Parathyroid adenoma (tissue), 2 donors: ENCODE data around the gene TUSC1.

Experiments
- H2AFZ ChIP-seq: fragments of 300-600 bp; sonication (generic); one replicate; pipeline ENCODE4 v1.7.0; 2017; ENCODE audit warnings: antibody characterized with exemption, mild to moderate bottlenecking
- H3K27ac ChIP-seq: fragments of 300-600 bp; sonication (generic); one replicate; pipeline ENCODE4 v1.7.0; 2017
- H3K27me3 ChIP-seq: fragments of 300-600 bp; sonication (generic); one replicate; pipeline ENCODE4 v1.7.0; 2017; ENCODE audit warnings: low read length; ENCODE audit not compliant: control insufficient read depth, insufficient read depth
- H3K36me3 ChIP-seq: fragments of 300-600 bp; sonication (generic); one replicate; pipeline ENCODE4 v1.7.0; 2017; ENCODE audit warnings: low read length; ENCODE audit not compliant: control insufficient read depth, insufficient read depth
- H3K4me1 ChIP-seq: fragments of 300-600 bp; sonication (generic); one replicate; pipeline ENCODE4 v1.7.0; 2017; ENCODE audit warnings: control low read depth
- H3K4me2 ChIP-seq: fragments of 300-600 bp; sonication (generic); one replicate; pipeline ENCODE4 v1.7.0; 2017; ENCODE audit warnings: low read length
- H3K4me3 ChIP-seq: fragments of 300-600 bp; sonication (generic); one replicate; pipeline ENCODE4 v1.7.0; 2017; ENCODE audit warnings: low read depth, low read length
- H3K79me2 ChIP-seq: fragments of 300-600 bp; sonication (generic); one replicate; pipeline ENCODE4 v1.7.0; 2017; ENCODE audit warnings: control low read depth
- H3K9ac ChIP-seq: fragments of 300-600 bp; sonication (generic); one replicate; pipeline ENCODE4 v1.7.0; 2017; ENCODE audit warnings: mild to moderate bottlenecking
- H3K9me3 ChIP-seq: fragments of 300-600 bp; sonication (generic); one replicate; pipeline ENCODE4 v1.7.0; 2017; ENCODE audit warnings: low read length; ENCODE audit not compliant: control insufficient read depth
- CTCF ChIP-seq: fragments of 300-600 bp; sonication (generic); IDR thresholded peaks from one replicate; pipeline ENCODE4 v1.7.0; 2017; ENCODE audit warnings: antibody characterized with exemption, mild to moderate bottlenecking
- donor health status: primary hyperparathyroidism.

The TUSC1 gene

GRCh38 chr9:25678147-25678666 lies at the start of gene TUSC1:
TUSC1 (minus strand) TSS chr9:25678444; CDS start chr9:25678312, 132 bp downstream.
- H3K79me2 ChIP-seq = no peaks in the 10 kb centered on the region
- peak within 1 kb of the TSS; percentile 92 for H3K9ac ChIP-seq
- H3K4me3 ChIP-seq = peak within 1 kb of the TSS; percentile 75
- H2AFZ ChIP-seq = peak within 1 kb of the TSS; percentile 95
- H3K36me3 ChIP-seq = no peaks in the 10 kb centered on the region
- no peaks in the 10 kb centered on the region for H3K27me3 ChIP-seq
- H3K27ac ChIP-seq = peak within 1 kb of the TSS; percentile 94
- TF ChIP-seq CTCF = no peak
- peak within 1 kb of the TSS; percentile 78 for H3K4me2 ChIP-seq
- H3K4me1 ChIP-seq = no peaks in the 10 kb centered on the region
- no peaks in the 10 kb centered on the region for H3K9me3 ChIP-seq

GRCh38 chr9:25726871-25727410 lies 48.7 kb upstream of the TUSC1 start:
- H3K36me3 ChIP-seq = no peaks in the 10 kb centered on the region
- no peaks in the 10 kb centered on the region for H3K9me3 ChIP-seq
- H3K4me1 ChIP-seq = no peaks in the 10 kb centered on the region
- no peak overlapping the region for H3K4me2 ChIP-seq
- TF ChIP-seq CTCF = no peak
- no peak overlapping the region for H2AFZ ChIP-seq
- H3K4me3 ChIP-seq = no peak overlapping the region
- no peaks in the 10 kb centered on the region for H3K27me3 ChIP-seq
- no peak overlapping the region for H3K9ac ChIP-seq
- no peak overlapping the region for H3K27ac ChIP-seq
- H3K79me2 ChIP-seq = no peaks in the 10 kb centered on the region

- H3K27me3 ChIP-seq = no peaks in the 10 kb centered on the region
- no peak overlapping the region for H3K27ac ChIP-seq
- H3K4me2 ChIP-seq = no peak overlapping the region
- no peaks in the 10 kb centered on the region for H3K79me2 ChIP-seq
- H3K36me3 ChIP-seq = no peaks in the 10 kb centered on the region
- H3K4me3 ChIP-seq = no peak overlapping the region
- no peak overlapping the region for H2AFZ ChIP-seq
- TF ChIP-seq CTCF = no peak
- H3K9me3 ChIP-seq = no peaks in the 10 kb centered on the region
- H3K9ac ChIP-seq = no peak overlapping the region
- no peaks in the 10 kb centered on the region for H3K4me1 ChIP-seq
Measured at GRCh38 chr9:25724424-25724823, 46.2 kb upstream of the TUSC1 start.

GRCh38 chr9:25716220-25716872 lies 38.1 kb upstream of the TUSC1 start:
- Histone ChIP-seq H3K4me2 (no peak overlapping the region), H2AFZ (no peak overlapping the region), H3K4me3 (no peak overlapping the region), H3K36me3 (no peaks in the 10 kb centered on the region), H3K4me1 (no peaks in the 10 kb centered on the region), H3K9me3 (no peaks in the 10 kb centered on the region), H3K27me3 (no peaks in the 10 kb centered on the region), H3K79me2 (no peaks in the 10 kb centered on the region), H3K27ac (no peak overlapping the region), H3K9ac (no peak overlapping the region)
- TF ChIP-seq CTCF = peak; percentile 24

GRCh38 chr9:25709941-25710340 lies 31.7 kb upstream of the TUSC1 start:
- H3K27me3 ChIP-seq = no peaks in the 10 kb centered on the region
- no peak overlapping the region for H3K4me2 ChIP-seq
- no peaks in the 10 kb centered on the region for H3K36me3 ChIP-seq
- no peak overlapping the region for H3K9ac ChIP-seq
- no peak overlapping the region for H2AFZ ChIP-seq
- H3K9me3 ChIP-seq = no peaks in the 10 kb centered on the region
- H3K4me3 ChIP-seq = no peak overlapping the region
- H3K27ac ChIP-seq = no peak overlapping the region
- no peak for TF ChIP-seq CTCF
- no peaks in the 10 kb centered on the region for H3K79me2 ChIP-seq
- H3K4me1 ChIP-seq = no peaks in the 10 kb centered on the region
